CD4-positive, alpha-beta T cell (primary cell): ENCODE data around the gene MLN. TPM values are rescaled to one million over a fixed set of nuclear protein-coding genes. Genes with fewer than 3 reads are reported as not detected.
A peak's percentile ranks its signal among the peaks of the same experiment; 100 is the strongest.

Source experiments
- ATAC-seq: fragments of 200-7000 bp; cut with Tn5 transposase; one replicate; pipeline ENCODE4 v1.10.0; 2022; ENCODE audit warnings: mild to moderate bottlenecking; ENCODE audit not compliant: poor library complexity
- CTCF ChIA-PET: fragments of 350-600 bp; sonication (Branson Sonifier 250); formaldehyde crosslinking; loops from one replicate; lab custom pipeline; 2021; ENCODE audit warnings: antibody characterized with exemption, inconsistent platforms; lab: Charles Lee
- POLR2A ChIA-PET: fragments of 350-600 bp; sonication (Branson Sonifier 250); formaldehyde crosslinking; loops from one replicate; lab custom pipeline; 2021; ENCODE audit warnings: antibody characterized with exemption, inconsistent platforms; lab: Charles Lee
- DNase-seq, 14 experiments: peaks; one replicate each; pipeline ENCODE4 v3.0.0-alpha.2; 2013 to 2020; ENCODE audit warnings: mixed read lengths in 2 of 14
- H3K27ac ChIP-seq, 2 donors: one replicate each; pipeline versions ENCODE4 v1.5.1 to v1.7.0; 2013; ENCODE audit warnings: low read length in 2 of 2, low read depth in 1 of 2, mild to moderate bottlenecking in 1 of 2
- H3K27me3 ChIP-seq, 2 experiments: 1 replicate in 1 of 2; 2 replicates in 1 of 2; pipeline versions ENCODE4 v1.6.1 to v1.7.0; 2013; ENCODE audit warnings: low read length in 2 of 2, control low read depth in 1 of 2, mild to moderate bottlenecking in 1 of 2, moderate library complexity in 1 of 2; ENCODE audit not compliant: insufficient read depth in 2 of 2, control insufficient read depth in 1 of 2
- H3K36me3 ChIP-seq: one replicate; pipeline ENCODE4 v1.6.1; 2013; ENCODE audit warnings: low read length, control low read depth; ENCODE audit not compliant: insufficient read depth
- H3K4me1 ChIP-seq: one replicate; pipeline ENCODE4 v1.6.1; 2013; ENCODE audit warnings: low read length, control low read depth; ENCODE audit not compliant: insufficient read depth
- H3K4me3 ChIP-seq: one replicate; pipeline ENCODE4 v1.5.1; 2013; ENCODE audit warnings: mild to moderate bottlenecking, low read length, moderate library complexity
- H3K9me3 ChIP-seq, 2 experiments: 1 replicate in 1 of 2; 2 replicates in 1 of 2; pipeline versions ENCODE4 v1.6.1 to v1.7.0; 2013; ENCODE audit warnings: low read length in 2 of 2, mild to moderate bottlenecking in 2 of 2, control low read depth in 1 of 2, moderate library complexity in 1 of 2; ENCODE audit not compliant: control insufficient read depth in 1 of 2, insufficient read depth in 1 of 2
- H3K27ac Mint-ChIP-seq: one replicate; pipeline ENCODE4 v1.8.0; 2020; ENCODE audit warnings: mixed read lengths
- H3K27me3 Mint-ChIP-seq: one replicate; pipeline ENCODE4 v1.8.0; 2021; ENCODE audit warnings: mixed read lengths
- H3K36me3 Mint-ChIP-seq: one replicate; pipeline ENCODE4 v1.8.0; 2021; ENCODE audit warnings: low read depth, mixed read lengths
- H3K4me1 Mint-ChIP-seq: one replicate; pipeline ENCODE4 v1.8.0; 2021; ENCODE audit warnings: low read depth, mixed read lengths
- H3K4me3 Mint-ChIP-seq: one replicate; pipeline ENCODE4 v1.8.0; 2020; ENCODE audit warnings: mild to moderate bottlenecking, mixed read lengths
- H3K9me3 Mint-ChIP-seq: one replicate; pipeline ENCODE4 v1.8.0; 2020; ENCODE audit warnings: mixed read lengths
- CTCF ChIP-seq: fragments of 200-600 bp; IDR thresholded peaks from one replicate; pipeline ENCODE4 v1.8.0; 2022; ENCODE audit warnings: antibody characterized with exemption, mild to moderate bottlenecking
- intact Hi-C, 2 experiments: fragments of 100-400 bp; cut with DNase I in 1 of 2; cut with micrococcal nuclease in 1 of 2; formaldehyde crosslinking; loops; one replicate each; pipeline versions ENCODE4 v1.15.1 to v1.9.0; 2023 to 2025; cut with DNase I, micrococcal nuclease
- total RNA-seq, 174 experiments: library from RNA in 2 of 174; stranded (reverse) in 2 of 174; gene quantifications; one replicate each; pipeline ENCODE4 v1.2.3 and lab custom pipeline; 2021 to 2026

The MLN gene
- total RNA-seq, 2 experiments from 2014 or later, result not detected

GRCh38 chr6:33768644-33769120 lies 35.1 kb downstream of the MLN start:
- no peaks in the 10 kb centered on the region for H3K27me3 Mint-ChIP-seq
- intact Hi-C loops, result loop anchor here in 1 of 2 experiments (1.0 kb wide), 1 partner anchor 386 kb away; no protein-coding TSS in a partner anchor
- peaks cover 19% of the 10 kb centered on the region for H3K36me3 ChIP-seq
- H3K9me3 ChIP-seq, result peaks cover 0 to 4% of the 10 kb centered on the region in 2 experiments
- no peaks in the 10 kb centered on the region for H3K9me3 Mint-ChIP-seq
- DNase-seq (peak; percentile 49 to 80 (median 66)), ATAC-seq (peak; percentile 64)
- CTCF ChIA-PET, result no interaction called here
- no peak overlapping the region for H3K27ac ChIP-seq
- no peak overlapping the region for H3K27ac Mint-ChIP-seq
- H3K4me3 ChIP-seq, result no peak overlapping the region
- H3K4me3 Mint-ChIP-seq, result no peak overlapping the region
- H3K4me1 Mint-ChIP-seq, result peaks cover 17% of the 10 kb centered on the region
- H3K4me1 ChIP-seq, result peaks cover 21% of the 10 kb centered on the region
- H3K36me3 Mint-ChIP-seq, result peaks cover 22% of the 10 kb centered on the region
- POLR2A ChIA-PET, result interaction anchor here (1.9 kb wide), 1 partner anchor 259 kb away, joined by 5 read pairs; no protein-coding TSS in a partner anchor
- H3K27me3 ChIP-seq, result peaks cover 0 to 3% of the 10 kb centered on the region in 2 experiments
- TF ChIP-seq CTCF, result peak; percentile 73

GRCh38 chr6:33766921-33767907 lies 36.6 kb downstream of the MLN start:
- Mint-ChIP-seq H3K4me1 (peaks cover 5% of the 10 kb centered on the region), H3K4me3 (no peak overlapping the region), H3K36me3 (peaks cover 9% of the 10 kb centered on the region), H3K9me3 (no peaks in the 10 kb centered on the region), H3K27me3 (no peaks in the 10 kb centered on the region), H3K27ac (no peak overlapping the region)
- Histone ChIP-seq H3K4me3 (no peak overlapping the region), H3K9me3 (peaks cover 0 to 4% of the 10 kb centered on the region in 2 experiments), H3K36me3 (peaks cover 5% of the 10 kb centered on the region), H3K27me3 (peaks cover 0 to 3% of the 10 kb centered on the region in 2 experiments), H3K27ac (no peak overlapping the region), H3K4me1 (peaks cover 21% of the 10 kb centered on the region)
- ChIA-PET CTCF (interaction anchor here (1.5 kb wide), 1 partner anchor 261 kb away, joined by 3 read pairs; no protein-coding TSS in a partner anchor), POLR2A (no interaction called here)
- no peak for TF ChIP-seq CTCF
- no peak for ATAC-seq
- intact Hi-C loops, result no loop called here
- DNase-seq, result no peak

GRCh38 chr6:33765368-33765767 lies 38.4 kb downstream of the MLN start:
- Mint-ChIP-seq H3K27ac (no peak overlapping the region), H3K9me3 (no peaks in the 10 kb centered on the region), H3K4me1 (no peaks in the 10 kb centered on the region), H3K4me3 (no peak overlapping the region), H3K27me3 (no peaks in the 10 kb centered on the region), H3K36me3 (no peaks in the 10 kb centered on the region)
- no peaks in the 10 kb centered on the region for H3K36me3 ChIP-seq
- peaks cover 10% of the 10 kb centered on the region for H3K4me1 ChIP-seq
- ChIA-PET CTCF (interaction anchor here (0.7 kb wide), 1 partner anchor 380 kb away, joined by 5 read pairs; no protein-coding TSS in a partner anchor), POLR2A (no interaction called here)
- no peak overlapping the region for H3K4me3 ChIP-seq
- no peak for TF ChIP-seq CTCF
- intact Hi-C loops, result no loop called here
- peaks cover 0 to 4% of the 10 kb centered on the region in 2 experiments for H3K9me3 ChIP-seq
- DNase-seq (no peak), ATAC-seq (no peak)
- H3K27ac ChIP-seq, result no peak overlapping the region
- peaks cover 0 to 3% of the 10 kb centered on the region in 2 experiments for H3K27me3 ChIP-seq
